GM12878 (cell line): ENCODE data around the gene RAB28. TPM values are rescaled to one million over a fixed set of nuclear protein-coding genes. Genes with fewer than 3 reads are reported as not detected.

Experiments used
- ATAC-seq: fragments of 200-7000 bp; cut with Tn5 transposase; 3 replicates; pipeline ENCODE4 v1.9.1; 2020; ENCODE audit warnings: mild to moderate bottlenecking, moderate library complexity
- BruUV-seq: library from RNA; stranded (reverse); fragments of 400-500 nt; replicated peaks from 2 replicates; lab custom pipeline; 2021; lab: Mats Ljungman, UMichigan
- CTCF ChIA-PET: fragments of 300-600 bp; sonication (Branson Sonifier 250); formaldehyde crosslinking; extraction: SDS; loops from one replicate; lab custom pipeline; 2021; ENCODE audit warnings: inconsistent platforms; lab: Yijun Ruan, JAX
- POLR2A ChIA-PET: fragments of 350-600 bp; formaldehyde crosslinking; extraction: SDS; loops from one replicate; lab custom pipeline; 2021; ENCODE audit warnings: inconsistent platforms; lab: Charles Lee
- RAD21 ChIA-PET: fragments of 300-600 bp; sonication (Branson Sonifier 250); formaldehyde crosslinking; loops from one replicate; lab custom pipeline; 2023; ENCODE audit warnings: antibody characterized with exemption; ENCODE audit not compliant: unreplicated experiment; lab: Charles Lee
- SMC1A ChIA-PET: fragments of 300-600 bp; sonication (Branson Sonifier 250); formaldehyde crosslinking; loops from one replicate; lab custom pipeline; 2023; ENCODE audit not compliant: unreplicated experiment, uncharacterized antibody; lab: Charles Lee
- DNase-seq: peaks from one replicate; pipeline ENCODE4 v3.0.0-alpha.2; 2011; ENCODE audit warnings: low read depth, low spot score
- FAIRE-seq: peaks from 3 replicates; lab custom pipeline; 2011; peaks lifted over from hg19 to GRCh38; lab: Jason Lieb, UNC
- H2AFZ ChIP-seq: 2 replicates; pipeline ENCODE4 v1.6.0; 2011; ENCODE audit warnings: low read depth, low read length, control low read depth; ENCODE audit not compliant: control insufficient read depth
- H3K27ac ChIP-seq: 2 replicates; pipeline ENCODE4 v1.5.1; 2011; ENCODE audit warnings: control low read depth; ENCODE audit not compliant: control insufficient read depth, insufficient read depth
- H3K27me3 ChIP-seq, 2 experiments: replicated peaks in 1 of 2; 2 replicates each; pipeline versions ENCODE4 v1.6.0 to v1.6.1; 2011; ENCODE audit warnings: low read length in 1 of 2; ENCODE audit not compliant: control insufficient read depth in 2 of 2, insufficient read depth in 2 of 2
- H3K36me3 ChIP-seq, 2 experiments: 2 replicates each; pipeline ENCODE4 v1.5.1; 2011; ENCODE audit warnings: low read length in 1 of 2; ENCODE audit not compliant: control insufficient read depth in 2 of 2, insufficient read depth in 2 of 2
- H3K4me1 ChIP-seq: 2 replicates; pipeline ENCODE4 v1.6.1; 2011; ENCODE audit warnings: mild to moderate bottlenecking, low read length, moderate library complexity, mixed read lengths; ENCODE audit not compliant: control insufficient read depth, insufficient read depth
- H3K4me2 ChIP-seq: 2 replicates; pipeline ENCODE4 v1.6.0; 2011; ENCODE audit warnings: control low read depth; ENCODE audit not compliant: control insufficient read depth, insufficient read depth
- H3K4me3 ChIP-seq: fragments of 200-600 bp; sonication (generic); 2 replicates; pipeline ENCODE4 v1.5.1; 2016
- H3K79me2 ChIP-seq: 2 replicates; pipeline ENCODE4 v1.6.0; 2011; ENCODE audit warnings: low read length; ENCODE audit not compliant: control insufficient read depth, insufficient read depth
- H3K9ac ChIP-seq: 2 replicates; pipeline ENCODE4 v1.8.0; 2011; ENCODE audit warnings: low read length, control low read depth, mixed read lengths; ENCODE audit not compliant: control insufficient read depth, insufficient read depth
- H3K9me3 ChIP-seq: replicated peaks from 3 replicates; pipeline ENCODE4 v1.5.1; 2011; ENCODE audit warnings: mild to moderate bottlenecking, low read length; ENCODE audit not compliant: control insufficient read depth, insufficient read depth
- H4K20me1 ChIP-seq: 2 replicates; pipeline ENCODE4 v1.6.0; 2011; ENCODE audit not compliant: control insufficient read depth, insufficient read depth
- CHD1 ChIP-seq: IDR thresholded peaks from 2 replicates; pipeline ENCODE4 v1.6.1; 2012; ENCODE audit warnings: low read depth, low read length, improper control_type of control experiment
- ELK1 ChIP-seq: IDR thresholded peaks from 2 replicates; pipeline ENCODE4 v1.6.1; 2012; ENCODE audit warnings: low read depth, low read length, improper control_type of control experiment
- HDAC6 ChIP-seq: fragments of 200-600 bp; sonication (generic); IDR thresholded peaks from one replicate; pipeline ENCODE4 v1.8.0; 2017; ENCODE audit warnings: antibody characterized with exemption; ENCODE audit not compliant: unreplicated experiment
- KDM1A ChIP-seq: fragments of 200-600 bp; sonication (generic); IDR thresholded peaks from 2 replicates; pipeline ENCODE4 v1.6.1; 2016; ENCODE audit warnings: borderline replicate concordance
- NFXL1 ChIP-seq: fragments of 450-650 bp; IDR thresholded peaks from 2 replicates; pipeline ENCODE4 v1.6.1; 2017; ENCODE audit warnings: antibody characterized with exemption, mild to moderate bottlenecking, borderline replicate concordance
- POLR2AphosphoS2 ChIP-seq: IDR thresholded peaks from 2 replicates; pipeline ENCODE4 v1.6.1; 2011; ENCODE audit warnings: low read depth, mild to moderate bottlenecking, low read length, improper control_type of control experiment, moderate library complexity
- RAD21 ChIP-seq: IDR thresholded peaks from 2 replicates; pipeline ENCODE4 v1.6.1; 2011; ENCODE audit warnings: mild to moderate bottlenecking, low read depth, low read length, moderate library complexity; ENCODE audit not compliant: insufficient read depth
- RBBP5 ChIP-seq: fragments of 200-600 bp; sonication (generic); conservative IDR thresholded peaks from 2 replicates; pipeline ENCODE4 v1.6.1; 2016
- RELA ChIP-seq: fragments of 450-650 bp; IDR thresholded peaks from 2 replicates; pipeline ENCODE4 v1.8.0; 2014; ENCODE audit warnings: borderline replicate concordance; ENCODE audit not compliant: partially characterized antibody
- RFX5 ChIP-seq: IDR thresholded peaks from 2 replicates; pipeline ENCODE4 v1.6.1; 2011; ENCODE audit warnings: low read depth, low read length, improper control_type of control experiment
- SRF ChIP-seq, 2 experiments: IDR thresholded peaks; 2 replicates each; pipeline ENCODE4 v1.6.1; 2011; ENCODE audit warnings: low read depth in 2 of 2, low read length in 2 of 2, mild to moderate bottlenecking in 1 of 2, moderate library complexity in 1 of 2
- WGBS: methylation state at CpG from one replicate; pipeline ENCODE4 v1.1.6; 2016; ENCODE audit warnings: low lambda C conversion rate; ENCODE audit not compliant: insufficient replicate concordance, insufficient coverage; ENCODE audit errors: missing lambda C conversion rate; 5-methylcytosine and 5-hydroxymethylcytosine counted together
- in situ Hi-C: fragments of 300-500 bp; cut with MboI; formaldehyde crosslinking; loops from 9 replicates; pipeline ENCODE4 v1.14.3; 2018; ENCODE audit warnings: mixed read lengths
- intact Hi-C: fragments of 100-400 bp; cut with micrococcal nuclease; formaldehyde crosslinking; loops from one replicate; pipeline ENCODE4 v1.14.2; 2022; ENCODE audit not compliant: unreplicated experiment
- polyA plus RNA-seq, 11 experiments: library from polyadenylated mRNA; depleted of rRNA in 4 of 11; unstranded in 6 of 11; stranded (reverse) in 5 of 11; fragments of >200 nt; fragmentation: Nextera tagmentation in 4 of 11; fragmentation: Illumina TruSeq in 1 of 11; extraction: Ambion mirVana in 4 of 11; extraction: Trizol in 1 of 11; gene quantifications; 1 replicate in 1 of 11; 2 replicates in 10 of 11; pipeline versions ENCODE4 v1.2.1 to v1.2.3, GENCODE V29; 2011 to 2016; ENCODE audit warnings: inconsistent platforms in 2 of 11, missing spikeins in 2 of 11, low read depth in 1 of 11
- total RNA-seq, 4 experiments: library from RNA; depleted of rRNA in 3 of 4; stranded (reverse); fragments of >200 nt in 3 of 4; fragmentation: Illumina TruSeq in 1 of 4; extraction: Trizol in 1 of 4; gene quantifications; 2 replicates each; pipeline versions ENCODE4 v1.2.1 to v1.2.3, GENCODE V29; 2013 to 2021

RAB28 gene
- total and polyA plus RNA-seq, 10 of the 15 experiments (the other 5 are each of a cell fraction or from before 2014, with no cell fraction given) = 5.8 to 29.3 (median 16.9) TPM

- RAD21 ChIA-PET = no interaction called here
- no peaks in the 10 kb centered on the region for H4K20me1 ChIP-seq
- no peaks in the 10 kb centered on the region for H3K4me1 ChIP-seq
- CTCF ChIA-PET = interaction anchor here (1.4 kb wide), 1 partner anchor 10 kb away, joined by 4 read pairs; no protein-coding TSS in a partner anchor
- no peak overlapping the region for H3K9ac ChIP-seq
- in situ Hi-C loops (no loop called here), intact Hi-C loops (no loop called here)
- H2AFZ ChIP-seq = no peak overlapping the region
- TF ChIP-seq HDAC6 (no peak), RAD21 (no peak), KDM1A (no peak), ELK1 (no peak), RFX5 (no peak), RBBP5 (no peak), RELA (no peak), NFXL1 (no peak), POLR2AphosphoS2 (no peak), SRF (IDR thresholded peaks at IDR 0.05; ENCODE audit: low read depth in 2 of 2, low read length in 2 of 2) (no peak), CHD1 (no peak)
- SMC1A ChIA-PET = interaction anchor here (1.2 kb wide), 1 partner anchor 31 kb away, joined by 4 read pairs; no protein-coding TSS in a partner anchor
- ATAC-seq (no peak), FAIRE-seq (no peak), DNase-seq (no peak)
- WGBS = 38% methylated on average over 1 of the region's 1 CpG
- no peaks in the 10 kb centered on the region for H3K9me3 ChIP-seq
- POLR2A ChIA-PET = no interaction called here
- H3K4me3 ChIP-seq = no peak overlapping the region
- no peaks in the 10 kb centered on the region for H3K79me2 ChIP-seq
- no peaks in the 10 kb centered on the region for H3K36me3 ChIP-seq
- H3K27ac ChIP-seq = no peak overlapping the region
- peaks cover 0 to 4% of the 10 kb centered on the region in 2 experiments; a peak in 1 of 4 replicates for H3K27me3 ChIP-seq
- H3K4me2 ChIP-seq = no peak overlapping the region
- no TSS peak for BruUV-seq
These were observed 11.6 kb upstream of the RAB28 start for GRCh38 chr4:13495753-13496152.
